Inferior parietal cortex (tissue), 1 donor: ENCODE measurements around the gene GTF3C5.
"Not testable (repeated sequence)": the region's sequence is repeated elsewhere in the genome, so short reads cannot be mapped to it uniquely, and the experiment has no call there.

ENCODE experiments used
- DNase-seq: peaks from one replicate; pipeline ENCODE4 v3.0.0-alpha.2; 2016; ENCODE audit errors: extremely low spot score

The GTF3C5 gene

GRCh38 chr9:133054194-133054890 lies 23.5 kb downstream of the GTF3C5 start:
- no peak for DNase-seq

- DNase-seq, result no peak
Measured at GRCh38 chr9:133054966-133055365, 24.2 kb downstream of the GTF3C5 start.

DNA sequence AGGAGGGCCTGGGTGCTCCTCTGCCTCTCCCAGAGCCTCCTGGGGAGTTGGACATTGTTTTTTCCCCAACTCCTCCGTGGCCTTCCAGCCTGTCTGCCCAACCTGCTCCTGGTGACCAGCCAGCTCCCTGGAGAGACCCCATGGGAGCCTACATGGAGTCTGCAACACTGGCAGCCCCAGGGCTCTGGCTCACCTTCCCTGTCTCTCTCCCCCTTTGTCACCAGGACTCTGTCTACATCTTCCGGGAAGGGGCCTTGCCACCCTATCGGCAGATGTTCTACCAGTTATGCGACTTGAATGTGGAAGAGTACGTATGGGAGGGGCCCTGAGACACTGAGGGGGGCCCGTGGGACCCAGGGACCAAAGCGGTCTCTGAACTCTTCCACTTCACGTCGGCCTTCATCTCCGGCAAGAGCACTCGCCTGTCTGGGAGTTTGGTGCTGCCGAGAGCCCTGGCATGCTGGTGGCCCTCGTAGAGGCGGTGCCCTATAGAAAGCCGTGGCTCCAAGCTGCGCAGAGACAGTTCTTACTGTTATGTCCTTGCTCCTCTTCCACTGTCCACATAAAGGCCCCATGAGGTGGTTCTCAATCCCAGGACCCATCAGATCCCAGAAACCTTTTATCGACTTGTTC lies 25.1 kb downstream of the GTF3C5 start:
- DNase-seq, result no peak

DNA sequence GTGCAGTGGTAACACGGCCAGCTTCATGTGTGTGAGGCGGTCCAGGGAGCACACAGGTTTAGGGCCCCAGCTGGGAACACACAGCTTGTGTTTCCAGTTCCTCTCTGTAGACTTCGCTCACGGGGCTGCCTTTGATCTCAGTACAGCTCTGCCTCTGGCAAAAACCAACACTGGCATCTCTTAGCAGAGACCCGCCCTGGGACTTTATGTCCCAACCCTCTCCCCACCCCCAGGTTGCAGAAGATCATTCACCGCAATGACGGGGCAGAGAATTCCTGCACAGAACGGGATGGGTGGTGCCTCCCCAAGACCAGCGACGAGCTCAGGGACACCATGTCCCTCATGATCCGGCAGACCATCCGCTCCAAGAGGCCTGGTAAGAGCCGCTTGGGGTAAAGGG lies 25.7 kb downstream of the GTF3C5 start:
- no peak for DNase-seq

- DNase-seq, result no peak
Measured at GRCh38 chr9:133057006-133057405, 26.2 kb downstream of the GTF3C5 start.

- DNase-seq, result no peak
Measured at GRCh38 chr9:133057553-133057952, 26.8 kb downstream of the GTF3C5 start.

- no peak for DNase-seq
Measured at GRCh38 chr9:133058071-133058470, 27.3 kb downstream of the GTF3C5 start.

DNA sequence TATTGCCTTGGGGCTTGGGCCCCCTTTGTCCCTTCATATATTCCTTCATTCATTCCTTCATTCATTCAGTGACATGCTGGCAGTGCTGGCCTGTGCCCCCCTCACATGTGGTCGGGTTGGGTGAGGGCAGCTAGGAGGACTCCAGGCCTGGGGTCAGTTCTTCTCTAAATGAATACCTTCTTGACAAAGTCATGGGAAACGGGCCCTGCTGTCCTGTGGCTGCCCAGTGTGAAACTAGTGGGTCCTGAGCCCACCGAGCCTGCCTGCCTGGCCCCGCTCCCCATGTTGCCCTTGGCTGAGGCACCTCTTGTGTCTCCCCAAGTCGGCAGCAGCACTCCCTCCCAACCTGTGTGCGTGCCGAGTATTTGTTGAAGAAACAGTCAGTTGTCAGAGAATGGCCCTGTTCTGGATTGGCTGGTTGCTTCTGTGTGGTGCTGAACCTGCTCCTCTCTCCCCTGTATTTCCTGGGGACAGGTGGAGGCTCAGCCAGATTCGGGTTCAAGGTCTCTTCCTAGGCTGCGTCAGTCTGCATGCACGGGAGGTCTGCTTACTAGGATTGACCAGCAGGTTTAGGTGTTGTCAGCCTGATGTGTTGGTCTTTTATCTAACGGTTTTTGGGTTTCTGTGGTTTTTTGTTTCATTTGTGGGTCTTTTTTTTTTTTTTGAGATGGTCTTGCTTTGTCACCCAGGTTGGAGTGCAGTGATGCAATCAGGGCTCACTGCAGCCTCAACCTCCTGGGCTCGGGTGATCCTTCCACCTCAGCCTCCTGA lies 27.9 kb downstream of the GTF3C5 start:
- no peak for DNase-seq

- no peak for DNase-seq
Measured at GRCh38 chr9:133059623-133060022, 28.8 kb downstream of the GTF3C5 start.

DNA sequence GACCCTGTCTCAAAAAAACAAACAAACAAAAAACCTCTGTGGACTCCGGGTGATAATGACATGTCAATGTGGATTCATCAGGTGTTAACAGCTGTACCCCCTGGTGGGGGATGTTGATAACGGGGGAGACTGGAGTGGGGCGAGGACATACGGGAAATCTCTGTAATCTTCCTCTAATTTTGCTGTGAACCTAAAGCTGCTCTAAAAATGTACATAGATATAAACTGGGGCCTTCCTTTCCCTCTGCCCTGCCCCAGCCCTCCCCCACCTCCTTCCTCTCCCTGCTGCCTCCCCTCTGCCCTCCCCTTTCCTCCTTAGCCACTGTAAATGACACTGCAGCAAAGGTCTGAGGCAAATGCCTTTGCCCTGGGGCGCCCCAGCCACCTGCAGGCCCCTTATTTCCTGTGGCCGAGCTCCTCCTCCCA lies 29.6 kb downstream of the GTF3C5 start:
- no peak for DNase-seq

DNA sequence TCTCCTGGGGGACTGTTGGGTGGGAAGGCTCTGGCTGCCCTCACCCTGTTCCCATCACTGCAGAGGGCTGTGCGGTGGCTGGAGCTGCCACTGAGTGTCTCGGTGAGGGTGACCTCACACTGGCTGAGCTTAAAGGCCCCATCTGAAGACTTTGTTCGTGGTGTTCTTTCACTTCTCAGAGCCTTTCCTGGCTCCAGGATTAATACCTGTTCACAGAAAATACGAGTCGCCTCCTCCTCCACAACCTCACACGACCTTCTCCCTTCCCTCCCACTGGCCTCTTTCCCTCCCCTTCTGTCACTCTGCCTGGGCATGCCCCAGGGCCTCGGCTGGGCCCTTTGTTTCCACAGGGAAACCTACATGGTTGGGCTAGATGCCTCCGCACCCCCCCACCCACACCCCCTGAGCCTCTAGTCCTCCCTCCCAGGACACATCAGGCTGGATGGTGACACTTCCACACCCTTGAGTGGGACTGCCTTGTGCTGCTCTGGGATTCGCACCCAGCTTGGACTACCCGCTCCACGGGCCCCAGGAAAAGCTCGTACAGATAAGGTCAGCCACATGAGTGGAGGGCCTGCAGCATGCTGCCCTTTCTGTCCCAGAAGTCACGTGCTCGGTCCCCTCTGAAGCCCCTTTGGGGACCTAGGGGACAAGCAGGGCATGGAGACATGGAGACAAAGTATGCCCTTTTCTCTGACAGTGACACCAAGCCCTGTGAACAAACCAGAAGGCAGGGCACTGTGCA lies 30.4 kb downstream of the GTF3C5 start:
- not testable (repeated sequence) for DNase-seq

GRCh38 chr9:133061764-133062145 lies 31.0 kb downstream of the GTF3C5 start, which contains the start of gene CEL:
TSS of gene CEL (plus strand) at chr9:133061981. CDS start at chr9:133062003, 22 bp downstream.
- DNase-seq, result not testable (repeated sequence)

DNA sequence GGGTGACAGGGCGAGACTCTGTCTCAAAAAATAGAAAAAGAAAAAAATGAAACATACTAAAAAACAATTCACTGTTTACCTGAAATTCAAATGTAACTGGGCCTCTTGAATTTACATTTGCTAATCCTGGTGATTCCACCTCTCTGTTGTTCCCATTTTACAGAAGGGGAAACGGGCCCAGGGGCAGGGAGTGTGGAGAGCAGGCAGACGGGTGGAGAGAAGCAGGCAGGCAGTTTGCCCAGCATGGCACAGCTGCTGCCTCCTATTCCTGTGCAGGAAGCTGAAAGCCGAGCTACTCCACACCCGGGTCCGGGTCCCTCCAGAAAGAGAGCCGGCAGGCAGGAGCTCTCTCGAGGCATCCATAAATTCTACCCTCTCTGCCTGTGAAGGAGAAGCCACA lies 31.8 kb downstream of the GTF3C5 start:
- not testable (repeated sequence) for DNase-seq

GRCh38 chr9:133063159-133063499 lies 32.3 kb downstream of the GTF3C5 start:
- DNase-seq, result no peak

GRCh38 chr9:133063500-133064231 lies 32.9 kb downstream of the GTF3C5 start:
- DNase-seq, result no peak

DNA sequence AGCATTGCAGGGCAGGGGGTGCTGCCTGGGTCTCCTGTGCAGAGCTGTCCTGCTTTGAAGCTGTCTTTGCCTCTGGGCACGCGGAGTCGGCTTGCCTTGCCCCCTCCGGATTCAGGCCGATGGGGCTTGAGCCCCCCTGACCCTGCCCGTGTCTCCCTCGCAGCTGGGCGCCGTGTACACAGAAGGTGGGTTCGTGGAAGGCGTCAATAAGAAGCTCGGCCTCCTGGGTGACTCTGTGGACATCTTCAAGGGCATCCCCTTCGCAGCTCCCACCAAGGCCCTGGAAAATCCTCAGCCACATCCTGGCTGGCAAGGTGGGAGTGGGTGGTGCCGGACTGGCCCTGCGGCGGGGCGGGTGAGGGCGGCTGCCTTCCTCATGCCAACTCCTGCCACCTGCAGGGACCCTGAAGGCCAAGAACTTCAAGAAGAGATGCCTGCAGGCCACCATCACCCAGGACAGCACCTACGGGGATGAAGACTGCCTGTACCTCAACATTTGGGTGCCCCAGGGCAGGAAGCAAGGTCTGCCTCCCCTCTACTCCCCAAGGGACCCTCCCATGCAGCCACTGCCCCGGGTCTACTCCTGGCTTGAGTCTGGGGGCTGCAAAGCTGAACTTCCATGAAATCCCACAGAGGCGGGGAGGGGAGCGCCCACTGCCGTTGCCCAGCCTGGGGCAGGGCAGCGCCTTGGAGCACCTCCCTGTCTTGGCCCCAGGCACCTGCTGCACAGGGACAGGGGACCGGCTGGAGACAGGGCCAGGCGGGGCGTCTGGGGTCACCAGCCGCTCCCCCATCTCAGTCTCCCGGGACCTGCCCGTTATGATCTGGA lies 33.7 kb downstream of the GTF3C5 start:
- DNase-seq, result no peak

GRCh38 chr9:133065070-133065388 lies 34.2 kb downstream of the GTF3C5 start:
- DNase-seq, result no peak

- no peak for DNase-seq
Measured at GRCh38 chr9:133066181-133066983, 35.6 kb downstream of the GTF3C5 start.

DNA sequence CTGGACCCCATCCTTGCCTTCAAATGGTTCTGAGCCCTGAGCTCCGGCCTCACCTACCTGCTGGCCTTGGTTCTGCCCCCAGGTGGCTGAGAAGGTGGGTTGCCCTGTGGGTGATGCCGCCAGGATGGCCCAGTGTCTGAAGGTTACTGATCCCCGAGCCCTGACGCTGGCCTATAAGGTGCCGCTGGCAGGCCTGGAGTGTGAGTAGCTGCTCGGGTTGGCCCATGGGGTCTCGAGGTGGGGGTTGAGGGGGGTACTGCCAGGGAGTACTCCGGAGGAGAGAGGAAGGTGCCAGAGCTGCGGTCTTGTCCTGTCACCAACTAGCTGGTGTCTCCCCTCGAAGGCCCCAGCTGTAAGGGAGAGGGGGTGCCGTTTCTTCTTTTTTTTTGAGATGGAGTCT lies 36.2 kb downstream of the GTF3C5 start:
- DNase-seq, result no peak

DNA sequence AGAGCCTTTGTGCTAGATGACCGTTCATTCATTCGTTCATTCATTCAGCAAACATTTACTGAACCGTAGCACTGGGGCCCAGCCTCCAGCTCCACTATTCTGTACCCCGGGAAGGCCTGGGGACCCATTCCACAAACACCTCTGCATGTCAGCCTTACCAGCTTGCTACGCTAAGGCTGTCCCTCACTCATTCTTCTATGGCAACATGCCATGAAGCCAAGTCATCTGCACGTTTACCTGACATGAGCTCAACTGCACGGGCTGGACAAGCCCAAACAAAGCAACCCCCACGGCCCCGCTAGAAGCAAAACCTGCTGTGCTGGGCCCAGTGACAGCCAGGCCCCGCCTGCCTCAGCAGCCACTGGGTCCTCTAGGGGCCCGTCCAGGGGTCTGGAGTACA lies 37.0 kb downstream of the GTF3C5 start:
- no peak for DNase-seq
